ENCODE measurements around the gene RNF223.
A peak's percentile ranks its signal among the peaks of the same experiment; 100 is the strongest.
"Not testable (repeated sequence)": the region's sequence is repeated elsewhere in the genome, so short reads cannot be mapped to it uniquely, and the experiment has no call there.

Gene RNF223

DNA sequence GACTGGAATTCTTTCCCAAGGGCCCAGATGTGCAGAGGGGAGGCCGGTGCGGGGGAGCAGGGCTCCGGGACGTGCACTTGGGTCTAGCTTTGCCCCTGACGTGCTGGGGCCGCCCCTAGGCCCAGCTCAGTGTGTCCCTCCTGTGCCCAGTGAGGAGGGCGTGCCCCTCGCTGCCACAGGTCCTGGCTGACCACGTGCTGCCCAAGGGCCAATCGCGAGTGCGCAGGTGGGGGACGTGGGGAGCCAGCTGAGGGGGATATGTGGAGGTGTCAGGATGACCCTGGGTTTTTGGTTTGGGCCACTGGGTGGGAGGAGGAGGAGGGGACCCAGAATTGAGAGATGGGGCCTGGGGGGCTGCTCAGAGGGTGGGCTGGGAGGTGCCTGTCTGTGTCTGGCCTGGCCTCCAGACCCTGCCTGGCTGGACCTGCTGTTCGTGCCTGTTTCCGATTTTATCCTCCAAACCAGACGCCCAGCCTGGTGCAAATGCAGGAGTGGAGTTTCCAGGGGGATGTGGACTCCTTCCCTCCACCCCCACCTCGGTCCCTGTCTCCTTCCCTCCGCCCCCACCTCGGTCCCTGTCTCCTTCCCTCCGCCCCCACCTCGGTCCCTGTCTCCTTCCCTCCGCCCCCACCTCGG lies 6.1 kb upstream of the RNF223 start:
- Histone ChIP-seq H3K27ac (ENCODE audit: low read length) (no peak overlapping the region), H3K9ac (ENCODE audit: low read length in 2 of 2) (peak overlapping the region in 1 of 2 donors; percentile 35)

DNA sequence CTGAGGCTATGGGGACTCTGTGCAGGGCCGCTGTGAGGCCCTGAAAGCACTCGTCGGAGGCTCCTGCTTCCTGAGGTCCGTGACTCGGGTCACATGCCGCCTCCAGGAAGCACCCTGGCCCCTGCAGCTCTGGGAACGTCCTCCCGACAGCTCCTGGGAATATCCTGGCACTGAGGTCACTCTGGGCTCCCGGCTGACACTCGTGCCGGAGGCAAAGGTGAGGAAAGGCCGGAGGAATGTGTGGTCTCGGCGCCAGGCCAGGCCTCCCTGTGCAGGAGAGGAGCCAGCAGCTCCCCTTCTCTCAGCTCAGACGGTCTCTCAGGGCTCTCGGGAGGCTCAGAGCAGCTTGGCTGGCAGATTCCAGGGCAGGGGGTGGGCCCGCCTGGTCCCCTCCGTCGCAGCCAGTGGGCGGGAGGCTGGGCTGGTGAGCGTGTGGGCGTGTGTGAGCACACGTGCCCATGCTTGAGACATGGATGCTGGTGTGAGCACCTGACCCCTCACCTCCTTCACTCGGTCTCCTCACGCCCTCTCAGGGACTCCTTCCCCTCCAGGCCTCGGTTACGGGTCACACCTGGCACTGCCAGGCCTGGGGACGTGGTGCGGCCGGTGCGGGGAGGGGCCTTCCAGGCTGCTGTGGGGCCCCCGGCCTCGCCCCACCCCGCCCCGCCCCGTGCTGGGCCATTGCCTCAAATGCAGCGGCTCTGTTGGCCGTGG lies 5.5 kb upstream of the RNF223 start:
- no peak overlapping the region for H3K27ac ChIP-seq (ENCODE audit: low read length)
- peak overlapping the region; percentile 46 to 67 for H3K4me3 ChIP-seq (ENCODE audit: low read length in 2 of 2)
- H3K36me3 ChIP-seq (ENCODE audit: control insufficient read depth in 2 of 2, insufficient read depth in 2 of 2, low read length in 2 of 2): no peaks in the 10 kb centered on the region
- H3K9ac ChIP-seq (ENCODE audit: low read length in 2 of 2): no peak overlapping the region
- peaks cover 13% of the 10 kb centered on the region for H3K4me1 ChIP-seq (ENCODE audit: control insufficient read depth, insufficient read depth, low read length)
- H3K9me3 ChIP-seq (ENCODE audit: control insufficient read depth in 2 of 2, low read length in 2 of 2): no peaks in the 10 kb centered on the region
- H3K27me3 ChIP-seq (ENCODE audit: control insufficient read depth in 1 of 2, insufficient read depth in 2 of 2, low read length in 2 of 2): peaks cover 8 to 9% of the 10 kb centered on the region in 2 donors

More for the DNA sequence above, 6.1 kb upstream of the RNF223 start:
- Histone ChIP-seq H3K27me3 (ENCODE audit: control insufficient read depth in 1 of 2, insufficient read depth in 2 of 2, low read length in 2 of 2) (peaks cover 1 to 2% of the 10 kb centered on the region in 2 donors), H3K36me3 (ENCODE audit: control insufficient read depth in 2 of 2, insufficient read depth in 2 of 2, low read length in 2 of 2) (no peaks in the 10 kb centered on the region), H3K4me1 (ENCODE audit: control insufficient read depth, insufficient read depth, low read length) (peaks cover 13% of the 10 kb centered on the region), H3K4me3 (ENCODE audit: low read length in 2 of 2) (peak overlapping the region; percentile 46 to 67), H3K9me3 (ENCODE audit: control insufficient read depth in 2 of 2, low read length in 2 of 2) (no peaks in the 10 kb centered on the region)

DNA sequence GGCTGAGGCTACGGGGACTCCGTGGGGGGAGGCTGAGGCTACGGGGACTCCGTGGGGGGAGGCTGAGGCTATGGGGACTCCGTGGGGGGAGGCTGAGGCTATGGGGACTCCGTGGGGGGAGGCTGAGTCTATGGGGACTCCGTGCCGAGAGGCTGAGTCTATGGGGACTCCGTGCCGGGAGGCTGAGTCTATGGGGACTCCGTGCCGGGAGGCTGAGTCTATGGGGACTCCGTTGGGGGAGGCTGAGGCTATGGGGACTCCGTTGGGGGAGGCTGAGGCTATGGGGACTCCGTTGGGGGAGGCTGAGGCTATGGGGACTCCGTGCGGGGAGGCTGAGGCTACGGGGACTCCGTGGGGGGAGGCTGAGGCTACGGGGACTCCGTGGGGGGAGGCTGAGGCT lies 3.3 kb upstream of the RNF223 start:
- H3K4me3 ChIP-seq (ENCODE audit: low read length in 2 of 2); H3K36me3 ChIP-seq (ENCODE audit: control insufficient read depth in 2 of 2, insufficient read depth in 2 of 2, low read length in 2 of 2); H3K27ac ChIP-seq (ENCODE audit: low read length); H3K9ac ChIP-seq (ENCODE audit: low read length in 2 of 2); H3K9me3 ChIP-seq (ENCODE audit: control insufficient read depth in 2 of 2, low read length in 2 of 2): not testable (repeated sequence)
- Histone ChIP-seq H3K27me3 (ENCODE audit: control insufficient read depth in 1 of 2, insufficient read depth in 2 of 2, low read length in 2 of 2) (peaks cover 19 to 26% of the 10 kb centered on the region in 2 donors), H3K4me1 (ENCODE audit: control insufficient read depth, insufficient read depth, low read length) (peaks cover 13% of the 10 kb centered on the region)

DNA sequence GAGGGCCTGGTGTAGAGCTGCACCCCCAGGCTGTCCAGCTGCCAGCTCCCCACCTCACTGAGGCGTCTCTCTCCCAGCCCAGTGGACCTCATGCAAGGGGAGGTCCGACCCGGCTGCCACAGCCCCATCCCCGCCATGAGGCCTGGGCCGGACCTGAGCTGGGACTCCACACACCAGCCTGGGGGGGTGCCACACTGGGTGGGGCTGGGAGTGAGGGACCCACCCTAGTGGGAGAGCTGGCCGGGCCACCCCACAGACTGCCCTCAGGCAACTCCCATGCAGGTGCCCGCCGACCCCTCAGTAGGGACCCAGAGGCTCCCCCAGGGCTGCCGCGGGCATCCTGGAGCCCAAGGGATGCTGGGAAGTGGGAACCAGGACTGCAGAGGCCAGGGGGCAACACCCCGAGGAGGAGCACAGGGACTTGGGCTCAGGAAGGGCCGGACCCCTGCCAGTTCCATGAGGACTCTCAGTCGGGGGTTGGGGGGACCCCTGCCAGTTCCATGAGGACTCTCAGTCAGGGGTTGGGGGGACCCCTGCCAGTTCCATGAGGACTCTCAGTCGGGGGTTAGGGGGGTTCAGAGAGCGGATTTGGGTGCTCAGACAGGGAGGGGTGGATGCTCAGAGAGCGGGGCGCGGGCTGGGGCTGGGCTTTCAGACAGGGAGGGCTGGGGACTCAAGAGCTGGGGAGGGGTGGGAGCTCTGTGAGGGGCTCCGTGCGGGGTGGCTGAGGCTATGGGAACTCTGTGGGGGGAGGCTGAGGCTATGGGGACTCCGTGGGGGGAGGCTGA lies 1.2 kb upstream of the RNF223 start:
- Histone ChIP-seq H3K27me3 (ENCODE audit: control insufficient read depth in 1 of 2, insufficient read depth in 2 of 2, low read length in 2 of 2) (peaks cover 21 to 28% of the 10 kb centered on the region in 2 donors), H3K9ac (ENCODE audit: low read length in 2 of 2) (no peak overlapping the region), H3K27ac (ENCODE audit: low read length) (no peak overlapping the region), H3K36me3 (ENCODE audit: control insufficient read depth in 2 of 2, insufficient read depth in 2 of 2, low read length in 2 of 2) (no peaks in the 10 kb centered on the region), H3K4me3 (ENCODE audit: low read length in 2 of 2) (no peak overlapping the region), H3K9me3 (ENCODE audit: control insufficient read depth in 2 of 2, low read length in 2 of 2) (no peaks in the 10 kb centered on the region), H3K4me1 (ENCODE audit: control insufficient read depth, insufficient read depth, low read length) (peaks cover 12% of the 10 kb centered on the region)

DNA sequence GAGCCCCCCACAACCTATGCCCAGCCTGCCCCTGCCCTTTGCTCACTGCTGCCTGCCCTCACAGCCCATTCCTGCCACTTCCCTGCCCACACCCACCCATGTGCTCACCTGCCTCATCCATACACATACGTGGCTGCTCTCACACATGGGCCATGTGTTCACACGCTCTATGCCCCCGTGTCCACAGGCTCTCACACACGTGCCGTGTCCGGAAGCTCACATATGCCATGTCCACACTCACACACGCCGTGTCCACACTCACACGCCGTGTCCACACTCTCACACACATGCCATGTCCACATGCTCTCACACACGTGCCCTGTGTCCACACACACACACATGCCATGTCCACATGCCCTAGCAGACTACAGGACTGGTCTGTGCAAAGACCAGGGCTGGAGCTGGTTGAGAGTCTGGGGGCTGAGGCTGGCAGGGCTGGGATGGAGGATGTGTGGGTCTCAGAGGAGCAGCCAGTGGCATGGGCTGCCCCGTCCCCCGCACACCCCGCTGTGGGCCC lies 583 bp upstream of the RNF223 start:
- Histone ChIP-seq H3K9me3 (ENCODE audit: control insufficient read depth in 2 of 2, low read length in 2 of 2) (no peaks in the 10 kb centered on the region), H3K4me1 (ENCODE audit: control insufficient read depth, insufficient read depth, low read length) (peaks cover 6% of the 10 kb centered on the region), H3K27ac (ENCODE audit: low read length) (no peak overlapping the region), H3K36me3 (ENCODE audit: control insufficient read depth in 2 of 2, insufficient read depth in 2 of 2, low read length in 2 of 2) (no peaks in the 10 kb centered on the region), H3K9ac (ENCODE audit: low read length in 2 of 2) (no peak overlapping the region), H3K27me3 (ENCODE audit: control insufficient read depth in 1 of 2, insufficient read depth in 2 of 2, low read length in 2 of 2) (peaks cover 26 to 33% of the 10 kb centered on the region in 2 donors), H3K4me3 (ENCODE audit: low read length in 2 of 2) (no peak overlapping the region)

DNA sequence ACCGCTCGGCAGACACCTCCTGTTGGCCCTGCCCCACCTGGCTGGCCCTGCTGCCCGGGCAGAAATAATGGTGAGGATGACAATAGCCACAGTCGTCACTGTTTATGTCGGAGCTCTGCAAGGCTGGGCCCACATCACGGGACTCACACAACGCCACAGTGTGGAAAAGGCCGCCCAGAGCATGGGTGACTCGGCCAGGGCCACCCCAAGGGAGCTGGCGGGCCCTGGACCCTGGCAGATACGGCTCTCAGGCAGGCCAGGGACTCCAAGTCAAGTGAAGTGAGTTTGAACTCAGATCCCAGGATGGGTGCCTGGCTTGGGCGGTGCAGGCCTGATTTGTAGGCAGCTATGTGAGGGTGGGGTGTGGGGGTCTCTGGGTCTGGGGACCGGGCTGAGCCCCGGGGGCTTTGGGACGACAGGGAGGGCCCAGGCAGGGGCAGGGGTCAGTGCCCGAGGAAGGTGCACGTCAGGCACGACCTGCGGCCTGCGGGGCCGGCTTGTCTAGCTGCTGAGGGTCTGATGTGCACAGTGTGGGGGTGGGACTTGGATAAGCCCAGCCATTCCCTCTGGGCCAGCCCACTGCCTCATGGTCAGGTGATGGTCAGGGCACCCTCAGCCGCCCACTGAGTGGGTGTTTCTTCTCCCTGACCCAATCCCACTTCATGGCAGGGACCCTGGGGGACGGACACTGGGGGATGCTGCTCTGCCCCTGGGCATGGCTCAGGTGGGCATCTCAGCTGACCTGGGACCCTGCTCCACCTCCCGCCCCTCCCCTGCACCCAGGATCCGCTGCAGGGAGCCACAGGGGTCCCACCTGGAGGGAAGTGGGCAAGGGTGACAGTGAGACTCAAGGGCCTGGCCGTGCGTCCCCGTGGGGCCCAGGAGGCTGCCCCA lies 1.0 kb downstream of the RNF223 start:
- Histone ChIP-seq H3K4me3 (ENCODE audit: low read length in 2 of 2) (no peak overlapping the region), H3K27ac (ENCODE audit: low read length) (no peak overlapping the region), H3K27me3 (ENCODE audit: control insufficient read depth in 1 of 2, insufficient read depth in 2 of 2, low read length in 2 of 2) (peaks cover 28 to 48% of the 10 kb centered on the region in 2 donors), H3K9ac (ENCODE audit: low read length in 2 of 2) (no peak overlapping the region), H3K9me3 (ENCODE audit: control insufficient read depth in 2 of 2, low read length in 2 of 2) (no peaks in the 10 kb centered on the region), H3K4me1 (ENCODE audit: control insufficient read depth, insufficient read depth, low read length) (peaks cover 13% of the 10 kb centered on the region), H3K36me3 (ENCODE audit: control insufficient read depth in 2 of 2, insufficient read depth in 2 of 2, low read length in 2 of 2) (no peaks in the 10 kb centered on the region)

DNA sequence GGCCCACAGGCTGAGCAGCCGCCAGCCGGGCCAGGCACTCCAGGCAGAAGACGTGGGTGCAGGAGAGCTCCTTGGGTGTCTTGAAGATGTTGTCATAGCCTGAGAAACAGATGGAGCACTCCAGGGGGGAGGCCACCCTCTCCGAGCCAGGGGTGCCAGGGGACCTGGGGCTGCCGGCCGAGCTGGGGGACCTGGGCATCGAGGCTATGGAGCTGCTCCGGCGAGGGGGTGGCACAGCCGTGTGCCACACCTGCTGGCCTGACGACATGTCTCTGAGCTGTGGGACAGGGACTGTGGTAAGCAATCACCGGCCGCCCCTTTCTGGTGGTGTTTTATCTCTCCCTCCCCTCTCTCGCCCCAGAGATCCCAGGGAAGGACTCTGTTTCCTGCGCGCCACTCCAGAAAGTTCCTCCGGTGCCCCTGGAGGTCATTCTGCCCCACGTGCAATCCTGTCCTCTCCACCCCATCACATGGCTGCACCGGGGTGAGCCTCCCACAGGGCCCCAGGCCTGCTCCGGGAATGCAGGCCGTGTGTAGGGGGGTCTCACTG lies 1.7 kb downstream of the RNF223 start:
- Histone ChIP-seq H3K27ac (ENCODE audit: low read length) (no peak overlapping the region), H3K27me3 (ENCODE audit: control insufficient read depth in 1 of 2, insufficient read depth in 2 of 2, low read length in 2 of 2) (peaks cover 36 to 55% of the 10 kb centered on the region in 2 donors), H3K4me3 (ENCODE audit: low read length in 2 of 2) (no peak overlapping the region), H3K4me1 (ENCODE audit: control insufficient read depth, insufficient read depth, low read length) (peaks cover 15% of the 10 kb centered on the region), H3K36me3 (ENCODE audit: control insufficient read depth in 2 of 2, insufficient read depth in 2 of 2, low read length in 2 of 2) (no peaks in the 10 kb centered on the region), H3K9me3 (ENCODE audit: control insufficient read depth in 2 of 2, low read length in 2 of 2) (no peaks in the 10 kb centered on the region), H3K9ac (ENCODE audit: low read length in 2 of 2) (no peak overlapping the region)

DNA sequence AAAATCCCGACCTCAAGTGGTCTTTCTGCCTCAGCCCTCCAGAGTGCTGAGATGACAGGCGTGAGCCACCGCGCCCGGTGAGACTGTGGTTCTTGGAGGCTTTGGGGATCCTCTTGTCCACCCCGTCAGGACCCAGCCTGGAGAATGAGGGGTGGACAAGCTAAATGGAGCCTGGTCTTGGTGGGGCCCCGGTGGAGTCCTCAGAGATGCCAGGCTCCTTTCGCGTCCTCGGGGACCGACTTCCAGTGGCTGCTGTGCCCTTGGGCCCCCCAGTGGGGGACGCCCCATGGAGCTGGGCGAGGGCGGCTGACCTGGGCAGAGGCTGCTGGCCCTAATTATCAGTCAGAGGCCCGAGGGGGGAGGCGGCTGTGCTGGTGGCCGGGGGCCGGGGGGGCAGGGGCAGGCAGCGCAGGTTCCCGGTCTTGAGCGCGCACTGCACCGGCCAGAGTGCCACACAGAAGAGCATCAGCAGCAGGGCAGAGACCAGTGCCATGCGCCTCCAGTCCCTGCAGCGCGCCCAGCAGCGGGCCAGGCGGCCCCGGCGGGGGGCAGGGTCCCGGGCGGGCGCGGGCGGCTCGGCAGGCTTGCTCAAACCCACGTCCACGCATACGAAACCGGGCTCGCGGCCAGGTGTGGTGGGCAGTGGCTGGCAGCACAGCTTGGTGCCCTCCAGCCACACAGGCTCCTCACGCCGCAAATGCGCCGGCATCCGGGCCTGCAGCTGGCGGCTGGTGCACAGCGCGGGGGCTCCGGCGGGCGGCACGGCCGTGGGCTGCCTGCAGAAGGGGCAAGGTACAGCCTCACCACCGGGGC lies 2.4 kb downstream of the RNF223 start:
- Histone ChIP-seq H3K27me3 (ENCODE audit: control insufficient read depth in 1 of 2, insufficient read depth in 2 of 2, low read length in 2 of 2) (peaks cover 36 to 59% of the 10 kb centered on the region in 2 donors), H3K27ac (ENCODE audit: low read length) (no peak overlapping the region), H3K4me1 (ENCODE audit: control insufficient read depth, insufficient read depth, low read length) (peaks cover 15% of the 10 kb centered on the region), H3K4me3 (ENCODE audit: low read length in 2 of 2) (no peak overlapping the region), H3K9me3 (ENCODE audit: control insufficient read depth in 2 of 2, low read length in 2 of 2) (no peaks in the 10 kb centered on the region), H3K9ac (ENCODE audit: low read length in 2 of 2) (no peak overlapping the region), H3K36me3 (ENCODE audit: control insufficient read depth in 2 of 2, insufficient read depth in 2 of 2, low read length in 2 of 2) (no peaks in the 10 kb centered on the region)
